ENCODE data around the gene KLHDC8A. TPM values are rescaled to one million over a fixed set of nuclear protein-coding genes. Genes with fewer than 3 reads are reported as not detected.

KLHDC8A gene, protein sequence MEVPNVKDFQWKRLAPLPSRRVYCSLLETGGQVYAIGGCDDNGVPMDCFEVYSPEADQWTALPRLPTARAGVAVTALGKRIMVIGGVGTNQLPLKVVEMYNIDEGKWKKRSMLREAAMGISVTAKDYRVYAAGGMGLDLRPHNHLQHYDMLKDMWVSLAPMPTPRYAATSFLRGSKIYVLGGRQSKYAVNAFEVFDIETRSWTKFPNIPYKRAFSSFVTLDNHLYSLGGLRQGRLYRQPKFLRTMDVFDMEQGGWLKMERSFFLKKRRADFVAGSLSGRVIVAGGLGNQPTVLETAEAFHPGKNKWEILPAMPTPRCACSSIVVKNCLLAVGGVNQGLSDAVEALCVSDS
- 0.08 TPM in 1 of 2 replicates, not detected in the other for total RNA-seq (ENCODE audit: low replicate concordance)

DNA sequence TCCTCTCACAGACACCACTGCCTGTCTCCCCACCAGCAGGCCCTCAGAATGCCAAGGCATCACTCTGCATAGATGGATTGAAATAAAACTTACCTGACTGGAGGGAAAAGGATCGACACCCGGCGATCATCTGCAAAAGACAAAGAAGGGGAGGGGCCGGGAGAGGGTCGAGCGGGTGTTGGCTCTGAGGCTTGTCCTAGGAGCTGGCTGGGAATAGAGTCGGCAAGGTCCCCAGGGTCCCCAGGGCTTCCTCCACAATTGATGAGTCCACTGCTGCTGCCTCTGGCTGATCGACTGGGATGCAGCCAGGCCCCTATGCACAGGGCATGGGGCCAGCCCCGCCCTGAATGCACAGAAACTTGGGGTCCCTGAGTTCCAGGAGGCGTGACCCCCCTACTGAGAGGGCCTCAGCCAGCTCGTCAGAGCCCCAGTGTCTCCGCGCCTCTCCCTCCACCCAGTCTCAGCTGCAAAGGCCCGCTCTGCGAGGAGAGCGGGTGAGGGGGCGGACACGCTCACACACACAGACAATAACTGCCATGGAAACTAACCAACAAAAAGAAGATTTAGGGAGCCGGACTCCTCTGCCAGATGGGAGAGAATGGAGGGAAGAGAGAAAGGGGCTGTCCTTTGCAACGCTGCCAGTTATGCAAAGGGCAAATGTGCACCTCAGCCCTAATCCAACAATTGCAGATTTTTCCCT, at the start of gene KLHDC8A:
TSS of gene KLHDC8A (minus strand) at position 483 of the 700 bp plus-strand sequence. CDS start 13,318 bp downstream, outside the sequence.

DNA sequence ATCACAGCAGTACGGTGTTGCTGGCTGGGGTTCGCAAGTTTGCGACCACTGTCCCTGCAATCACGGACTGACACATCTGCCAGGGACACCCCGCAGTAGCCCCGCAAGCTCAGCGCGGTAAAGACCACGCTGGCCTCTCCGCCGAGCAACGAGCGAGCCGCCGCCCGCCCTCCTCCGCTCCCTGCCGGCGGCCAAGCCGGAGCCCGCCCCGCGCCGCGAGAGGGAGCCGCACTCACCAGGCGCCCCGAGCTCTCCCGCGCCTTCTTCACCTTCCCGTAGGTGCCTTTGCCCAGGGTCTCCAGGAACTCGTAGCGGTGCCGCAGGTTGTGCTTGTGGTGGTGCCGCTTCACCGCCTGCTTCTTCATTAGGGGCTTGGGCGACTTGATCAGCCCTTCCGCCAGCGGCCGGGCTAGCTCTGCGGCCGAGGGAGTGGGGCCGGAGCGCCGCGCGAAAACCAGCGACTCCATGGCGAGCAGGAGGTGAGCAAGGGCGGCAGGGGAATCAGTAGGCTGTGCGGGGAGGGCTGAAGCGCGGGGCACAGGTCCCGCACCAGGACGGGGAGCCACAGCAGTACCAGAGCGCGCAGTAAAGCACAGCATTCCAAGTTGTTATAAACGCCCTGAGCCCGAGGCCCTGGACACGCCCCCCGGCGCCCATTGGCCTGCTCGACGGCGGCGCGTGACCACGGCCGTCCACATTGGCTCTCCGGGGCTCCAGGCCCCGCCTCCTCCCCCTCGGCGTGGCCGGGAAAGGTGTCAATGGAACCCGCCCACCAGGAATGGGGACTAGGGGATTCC, 35.4 kb downstream of the KLHDC8A start, which contains the start of gene NUAK2:
TSS of gene NUAK2 (minus strand) at position 584 of the 797 bp plus-strand sequence. CDS start at position 467, 117 bp downstream.

Other genes with a start within 250 kb of the KLHDC8A start
- 12.9 and 14.5 TPM in 2 replicates for gene RBBP5, start 234.9 kb downstream of the KLHDC8A start, total RNA-seq (ENCODE audit: low replicate concordance)
- 10.9 and 19.3 TPM in 2 replicates for gene DSTYK, start 145.2 kb downstream of the KLHDC8A start, total RNA-seq (ENCODE audit: low replicate concordance)
- 1.4 and 2.3 TPM in 2 replicates for gene TMCC2, start 129.0 kb downstream of the KLHDC8A start, total RNA-seq (ENCODE audit: low replicate concordance)
- 0.70 and 6.2 TPM in 2 replicates for gene NUAK2, start 35.2 kb downstream of the KLHDC8A start, total RNA-seq (ENCODE audit: low replicate concordance)
- gene LEMD1, start 65.1 kb upstream of the KLHDC8A start, total RNA-seq (ENCODE audit: low replicate concordance): not detected in 2 replicates
- not detected in 2 replicates for gene BLACAT1, start 99.1 kb upstream of the KLHDC8A start, total RNA-seq (ENCODE audit: low replicate concordance)
- 0.47 and 1.1 TPM in 2 replicates for gene CDK18, start 147.7 kb upstream of the KLHDC8A start, total RNA-seq (ENCODE audit: low replicate concordance)

Measured in smooth muscle cell of the coronary artery (primary cell).